Fibroblast of lung (primary cell): ENCODE data around the gene F2RL3. TPM values are rescaled to one million over a fixed set of nuclear protein-coding genes. Genes with fewer than 3 reads are reported as not detected.

Source experiments
- DNase-seq, 2 donors: peaks; one replicate each; pipeline versions ENCODE4 v3.0.0 to v3.0.0-alpha.2; 2010; ENCODE audit warnings: low read depth in 2 of 2
- H2AFZ ChIP-seq: 2 replicates; pipeline ENCODE4 v1.5.1; 2012; ENCODE audit warnings: low read length, control low read depth, inconsistent platforms
- H3K27ac ChIP-seq: 2 replicates; pipeline ENCODE4 v1.5.1; 2011; ENCODE audit warnings: low read length, control low read depth; ENCODE audit not compliant: insufficient read depth
- H3K27me3 ChIP-seq: 2 replicates; pipeline ENCODE4 v1.5.1; 2011; ENCODE audit warnings: mild to moderate bottlenecking, low read length; ENCODE audit not compliant: control insufficient read depth, insufficient read depth
- H3K36me3 ChIP-seq: 2 replicates; pipeline ENCODE4 v1.5.1; 2011; ENCODE audit warnings: low read length; ENCODE audit not compliant: control insufficient read depth, insufficient read depth
- H3K4me1 ChIP-seq: 2 replicates; pipeline ENCODE4 v1.5.1; 2011; ENCODE audit warnings: low read length; ENCODE audit not compliant: control insufficient read depth, insufficient read depth; ENCODE audit errors: extremely low read depth
- H3K4me2 ChIP-seq: 2 replicates; pipeline ENCODE4 v1.5.1; 2011; ENCODE audit warnings: low read length, control low read depth; ENCODE audit not compliant: insufficient read depth; ENCODE audit errors: extremely low read depth
- H3K4me3 ChIP-seq, 4 experiments: fragments of 200-600 bp in 1 of 4; sonication (generic) in 1 of 4; replicated peaks in 1 of 4; 2 replicates each; pipeline ENCODE4 v1.5.1; 2011 to 2016; ENCODE audit warnings: low read length in 4 of 4, low read depth in 3 of 4, mild to moderate bottlenecking in 3 of 4, control low read depth in 2 of 4, inconsistent platforms in 1 of 4, mixed read lengths in 1 of 4; ENCODE audit not compliant: insufficient read depth in 1 of 4; ENCODE audit errors: control extremely low read depth in 1 of 4
- H3K79me2 ChIP-seq: 2 replicates; pipeline ENCODE4 v1.5.1; 2012; ENCODE audit warnings: mild to moderate bottlenecking, low read length, inconsistent platforms; ENCODE audit not compliant: control insufficient read depth, insufficient read depth
- H3K9ac ChIP-seq: 2 replicates; pipeline ENCODE4 v1.5.1; 2011; ENCODE audit warnings: mild to moderate bottlenecking, low read length, control low read depth; ENCODE audit not compliant: insufficient read depth
- H3K9me3 ChIP-seq: 2 replicates; pipeline ENCODE4 v1.5.1; 2012; ENCODE audit warnings: low read depth, low read length; ENCODE audit not compliant: control insufficient read depth, insufficient read depth
- H4K20me1 ChIP-seq: 2 replicates; pipeline ENCODE4 v1.5.1; 2011; ENCODE audit warnings: low read length; ENCODE audit not compliant: control insufficient read depth, insufficient read depth; ENCODE audit errors: extremely low read depth
- CTCF ChIP-seq, 2 donors: IDR thresholded peaks in 1 of 2; conservative IDR thresholded peaks in 1 of 2; 1 replicate in 1 of 2; 2 replicates in 1 of 2; pipeline ENCODE4 v1.5.1; 2011 to 2012; ENCODE audit warnings: low read length in 2 of 2, control low read depth in 1 of 2, inconsistent platforms in 1 of 2, low read depth in 1 of 2, mild to moderate bottlenecking in 1 of 2
- EZH2 ChIP-seq: IDR thresholded peaks from 2 replicates; pipeline ENCODE4 v1.5.1; 2012; ENCODE audit warnings: low read length, control low read depth, mild to moderate bottlenecking; ENCODE audit errors: missing control alignments
- polyA plus RNA-seq, 2 donors: library from polyadenylated mRNA; depleted of rRNA in 1 of 2; stranded (reverse) in 1 of 2; unstranded in 1 of 2; fragments of >200 nt; gene quantifications; 2 replicates each; pipeline ENCODE4 v1.2.1, GENCODE V29; 2011 to 2012; ENCODE audit warnings: missing spikeins in 1 of 2
- total RNA-seq: library from RNA; depleted of rRNA; stranded (reverse); fragments of >200 nt; gene quantifications from 2 replicates; pipeline ENCODE4 v1.2.1, GENCODE V29; 2014

Gene F2RL3
- total and polyA plus RNA-seq, 2 donors (not counting 1 experiment from before 2014, with no cell fraction given) = under 0.01 to 0.01 TPM

GRCh38 chr19:16883522-16883921 lies 5.3 kb upstream of the F2RL3 start:
- no peak for TF ChIP-seq CTCF (conservative IDR thresholded peaks at IDR 0.05 in 1 of 2, IDR thresholded peaks at IDR 0.05 in 1 of 2; ENCODE audit: low read depth in 1 of 2, low read length in 2 of 2)
- no peak for TF ChIP-seq EZH2
- Histone ChIP-seq H3K4me2 (no peak overlapping the region), H2AFZ (no peak overlapping the region), H3K9me3 (no peaks in the 10 kb centered on the region), H3K4me1 (no peaks in the 10 kb centered on the region), H3K36me3 (peaks cover 2% of the 10 kb centered on the region), H3K4me3 (no peak overlapping the region), H4K20me1 (no peaks in the 10 kb centered on the region), H3K27me3 (no peaks in the 10 kb centered on the region), H3K27ac (no peak overlapping the region), H3K79me2 (no peaks in the 10 kb centered on the region), H3K9ac (no peak overlapping the region)
- DNase-seq = no peak

- no peak overlapping the region for H3K4me2 ChIP-seq
- no peak overlapping the region for H2AFZ ChIP-seq
- no peaks in the 10 kb centered on the region for H3K4me1 ChIP-seq
- H4K20me1 ChIP-seq = no peaks in the 10 kb centered on the region
- no peak overlapping the region for H3K9ac ChIP-seq
- DNase-seq = no peak
- H3K9me3 ChIP-seq = no peaks in the 10 kb centered on the region
- H3K27ac ChIP-seq = no peak overlapping the region
- H3K27me3 ChIP-seq = no peaks in the 10 kb centered on the region
- no peak overlapping the region for H3K4me3 ChIP-seq
- TF ChIP-seq CTCF (conservative IDR thresholded peaks at IDR 0.05 in 1 of 2, IDR thresholded peaks at IDR 0.05 in 1 of 2; ENCODE audit: low read depth in 1 of 2, low read length in 2 of 2) = no peak
- TF ChIP-seq EZH2 = no peak
- H3K36me3 ChIP-seq = no peaks in the 10 kb centered on the region
- H3K79me2 ChIP-seq = no peaks in the 10 kb centered on the region
Measured at GRCh38 chr19:16885166-16885565, 3.6 kb upstream of the F2RL3 start.

- no peak overlapping the region for H3K9ac ChIP-seq
- no peak overlapping the region for H3K27ac ChIP-seq
- no peaks in the 10 kb centered on the region for H3K36me3 ChIP-seq
- H3K4me2 ChIP-seq = no peak overlapping the region
- DNase-seq = peak; percentile 36 to 87
- no peaks in the 10 kb centered on the region for H4K20me1 ChIP-seq
- H2AFZ ChIP-seq = no peak overlapping the region
- no peak overlapping the region for H3K4me3 ChIP-seq
- no peaks in the 10 kb centered on the region for H3K4me1 ChIP-seq
- no peaks in the 10 kb centered on the region for H3K9me3 ChIP-seq
- no peaks in the 10 kb centered on the region for H3K79me2 ChIP-seq
- no peaks in the 10 kb centered on the region for H3K27me3 ChIP-seq
- TF ChIP-seq EZH2 = no peak
- TF ChIP-seq CTCF (conservative IDR thresholded peaks at IDR 0.05 in 1 of 2, IDR thresholded peaks at IDR 0.05 in 1 of 2; ENCODE audit: low read depth in 1 of 2, low read length in 2 of 2) = no peak
Measured at GRCh38 chr19:16886305-16886880, 2.4 kb upstream of the F2RL3 start.
